ENCODE results near the gene KATNB1. TPM values are rescaled to one million over a fixed set of nuclear protein-coding genes. Genes with fewer than 3 reads are reported as not detected.

The KATNB1 gene, protein sequence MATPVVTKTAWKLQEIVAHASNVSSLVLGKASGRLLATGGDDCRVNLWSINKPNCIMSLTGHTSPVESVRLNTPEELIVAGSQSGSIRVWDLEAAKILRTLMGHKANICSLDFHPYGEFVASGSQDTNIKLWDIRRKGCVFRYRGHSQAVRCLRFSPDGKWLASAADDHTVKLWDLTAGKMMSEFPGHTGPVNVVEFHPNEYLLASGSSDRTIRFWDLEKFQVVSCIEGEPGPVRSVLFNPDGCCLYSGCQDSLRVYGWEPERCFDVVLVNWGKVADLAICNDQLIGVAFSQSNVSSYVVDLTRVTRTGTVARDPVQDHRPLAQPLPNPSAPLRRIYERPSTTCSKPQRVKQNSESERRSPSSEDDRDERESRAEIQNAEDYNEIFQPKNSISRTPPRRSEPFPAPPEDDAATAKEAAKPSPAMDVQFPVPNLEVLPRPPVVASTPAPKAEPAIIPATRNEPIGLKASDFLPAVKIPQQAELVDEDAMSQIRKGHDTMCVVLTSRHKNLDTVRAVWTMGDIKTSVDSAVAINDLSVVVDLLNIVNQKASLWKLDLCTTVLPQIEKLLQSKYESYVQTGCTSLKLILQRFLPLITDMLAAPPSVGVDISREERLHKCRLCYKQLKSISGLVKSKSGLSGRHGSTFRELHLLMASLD
- 10 to 100 TPM; 19.3 to 26.8 (median 23.3) TPM for polyA plus RNA-seq (ENCODE audit: insufficient read length in 4 of 4)

DNA sequence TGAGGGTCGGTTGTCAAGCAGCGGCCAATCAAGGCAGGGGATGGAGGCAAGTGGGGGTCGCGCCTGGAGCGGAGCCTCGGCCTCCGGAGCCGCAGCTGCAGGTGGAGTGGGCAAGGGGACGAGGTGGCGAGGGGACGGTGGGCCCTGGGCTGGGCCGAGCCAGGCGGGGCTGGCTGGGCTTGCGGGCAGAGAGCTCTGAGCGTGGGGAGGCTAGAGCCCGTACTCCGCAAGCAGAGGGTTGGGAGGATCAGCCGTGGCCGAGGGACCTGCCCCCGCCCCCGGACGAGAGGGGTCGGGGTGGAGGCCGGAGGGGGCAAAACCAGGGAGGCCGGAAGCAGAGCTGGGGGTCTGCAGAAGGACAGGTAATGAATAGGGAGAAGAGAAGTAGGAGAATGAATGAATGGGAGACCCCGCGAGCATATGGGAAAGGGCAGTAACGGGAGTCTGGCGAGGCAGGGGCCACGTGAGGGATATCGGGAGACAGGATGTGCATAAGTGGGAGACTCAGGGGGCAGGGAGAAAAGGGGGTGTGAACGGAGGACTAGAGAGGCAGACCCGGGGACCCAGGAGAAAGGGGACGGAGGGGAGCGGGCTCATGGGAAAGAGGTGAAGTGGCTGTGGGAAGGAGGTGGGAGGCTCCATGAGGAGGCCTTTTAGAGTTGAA, at the start of gene KATNB1:
Gene KATNB1, plus strand, starts transcription at position 16 of the 664 bp plus-strand sequence. CDS start 1,474 bp downstream, outside the sequence.
- DNase-seq (ENCODE audit: low read depth in 4 of 4, low spot score in 2 of 4) = no peak

DNA sequence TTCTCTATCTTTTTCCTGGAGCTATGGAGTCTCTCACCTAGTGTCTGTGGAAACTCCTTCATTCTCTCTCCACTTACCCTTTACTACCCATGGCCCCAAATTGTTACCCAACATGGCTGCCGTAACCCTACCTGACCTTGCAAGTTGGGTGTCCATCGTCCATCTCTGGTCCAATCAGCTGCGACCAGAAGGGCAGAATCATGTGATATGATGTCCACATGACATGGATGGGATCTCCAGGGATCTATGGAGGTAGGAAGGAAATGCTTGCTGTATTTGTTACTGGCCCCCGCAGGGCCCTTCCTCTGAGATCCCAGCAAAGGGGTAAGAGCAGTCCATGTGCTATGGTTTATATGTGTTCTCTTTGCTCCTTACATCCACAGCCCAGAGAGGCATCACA, 49.0 kb upstream of the KATNB1 start:
- no peak for DNase-seq (ENCODE audit: low read depth in 4 of 4, low spot score in 2 of 4)

DNA sequence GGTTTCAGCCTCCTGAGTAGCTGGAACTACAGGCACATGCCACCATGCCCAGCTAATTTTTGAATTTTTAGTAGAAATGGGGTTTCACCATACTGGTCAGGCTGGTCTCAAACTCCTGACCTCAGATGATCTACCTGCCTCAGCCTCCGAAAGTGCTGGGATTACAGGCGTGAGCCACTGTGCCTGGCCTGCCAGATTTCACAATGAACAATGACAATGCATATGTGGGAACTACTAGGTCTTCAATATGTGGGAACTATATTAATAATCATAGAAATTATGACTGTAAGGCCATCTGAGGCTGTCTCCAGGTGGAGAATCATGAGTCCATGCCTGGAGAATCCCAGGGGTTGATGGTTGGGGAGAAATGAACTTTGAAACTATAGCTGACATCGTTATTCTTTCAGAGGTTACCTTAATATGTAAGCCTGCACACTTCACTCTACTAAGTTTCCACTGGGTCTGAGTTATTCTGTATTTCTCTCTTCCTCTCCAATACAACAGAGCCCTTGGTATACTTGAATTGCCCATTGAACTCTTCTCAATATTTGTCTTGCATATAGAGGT, 48.1 kb upstream of the KATNB1 start:
- DNase-seq (ENCODE audit: low read depth in 4 of 4, low spot score in 2 of 4) = no peak

DNA sequence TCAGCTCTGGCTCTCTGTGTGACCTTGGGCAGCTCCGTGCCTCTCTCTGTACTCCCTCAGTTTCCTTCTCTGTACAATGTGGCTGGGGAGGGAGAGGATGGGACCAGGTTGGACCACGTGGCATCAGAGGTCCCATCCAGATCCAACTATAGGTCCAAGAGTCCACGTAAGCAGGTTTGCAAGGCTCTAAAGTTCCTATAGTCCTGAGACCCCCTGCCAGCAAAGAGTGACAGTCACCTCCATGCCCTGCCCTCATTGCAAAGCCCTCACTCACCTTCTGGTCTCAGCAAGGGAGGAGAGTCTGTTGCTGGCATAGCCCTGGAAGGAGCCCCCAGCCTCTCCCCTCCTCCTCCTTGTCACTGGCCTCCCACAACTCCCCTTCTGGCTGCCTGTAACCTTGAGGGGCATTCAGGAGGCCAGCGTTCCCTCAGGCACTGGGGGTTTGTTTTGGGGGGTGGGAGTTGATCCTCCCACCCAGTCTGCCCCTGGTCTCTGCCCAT, 47.0 kb upstream of the KATNB1 start:
- no peak for DNase-seq (ENCODE audit: low read depth in 4 of 4, low spot score in 2 of 4)

DNA sequence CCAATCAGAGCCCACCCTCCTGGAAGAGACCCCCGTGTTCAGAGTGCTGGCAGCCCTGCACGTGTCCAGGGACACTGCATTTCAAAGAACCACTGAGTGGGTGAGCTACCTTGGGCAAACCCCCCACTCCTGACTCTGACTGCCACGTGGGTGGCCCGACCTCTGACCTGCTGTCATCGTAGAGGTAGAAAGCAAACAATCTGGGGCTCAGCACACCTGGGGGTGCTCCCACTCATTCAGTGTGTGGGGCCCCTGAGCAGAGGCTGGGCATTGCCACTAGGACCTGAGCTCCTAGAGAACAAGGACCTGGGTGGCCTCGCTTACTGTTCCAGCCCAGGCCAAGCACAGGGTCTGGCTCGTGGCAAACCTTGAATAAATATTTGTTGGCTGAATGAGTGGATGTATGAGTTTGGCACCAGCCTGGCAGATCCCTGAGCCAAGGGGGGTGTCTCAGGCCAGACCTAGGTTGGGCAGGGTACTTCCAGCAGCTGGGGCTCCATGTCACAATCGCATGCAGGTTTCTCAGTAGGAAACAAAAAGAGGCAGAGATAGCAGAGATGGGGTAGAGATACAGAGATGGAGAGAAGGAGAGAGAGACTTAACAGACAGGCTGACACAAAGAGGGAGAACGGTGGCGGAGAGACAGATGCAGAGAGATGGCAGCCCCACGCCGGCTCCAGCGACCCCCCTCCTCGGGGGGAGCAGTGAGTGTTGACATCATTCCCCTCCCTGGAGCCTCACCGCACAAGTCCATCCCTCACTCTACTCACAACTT, 46.4 kb upstream of the KATNB1 start:
- DNase-seq (ENCODE audit: low read depth in 4 of 4, low spot score in 2 of 4) = no peak

DNA sequence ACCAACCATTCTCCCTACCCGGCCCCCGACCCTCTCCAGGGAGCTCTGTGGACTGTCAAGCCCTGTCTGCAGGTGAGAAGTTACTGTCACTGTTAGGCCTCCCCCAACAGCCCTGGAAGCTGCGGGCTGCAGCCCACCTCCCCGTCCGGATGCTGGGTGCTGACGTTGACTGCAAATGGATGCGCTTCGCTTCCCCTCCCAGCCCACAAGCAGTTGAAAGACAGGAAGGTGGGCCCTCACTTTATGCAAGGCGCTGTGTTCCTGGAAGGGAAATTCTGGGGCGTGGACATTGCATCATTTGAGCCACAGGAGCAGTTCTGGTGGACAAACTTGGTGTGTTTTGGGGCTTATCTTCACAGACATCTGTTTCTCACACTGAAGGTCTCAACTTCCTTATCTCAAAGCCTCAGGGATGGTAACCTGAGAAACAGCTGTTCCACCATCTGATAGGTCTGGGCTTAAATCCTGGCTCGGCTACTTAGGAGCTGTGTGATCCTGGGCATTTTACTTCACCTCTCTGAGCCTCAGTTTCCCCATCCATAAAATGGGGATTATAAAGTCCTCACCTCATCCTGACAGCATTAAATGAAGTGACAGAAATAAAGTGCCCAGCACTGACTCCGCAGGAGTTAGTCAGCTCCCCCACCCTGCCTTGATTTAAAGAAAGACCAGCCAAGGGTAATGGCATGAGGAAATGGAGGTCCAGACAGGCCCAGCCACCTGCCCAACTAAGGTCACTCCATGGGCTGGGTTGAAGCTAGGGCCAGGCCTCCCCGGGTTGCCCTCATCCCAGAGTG, 45.6 kb upstream of the KATNB1 start:
- no peak for DNase-seq (ENCODE audit: low read depth in 4 of 4, low spot score in 2 of 4)

DNA sequence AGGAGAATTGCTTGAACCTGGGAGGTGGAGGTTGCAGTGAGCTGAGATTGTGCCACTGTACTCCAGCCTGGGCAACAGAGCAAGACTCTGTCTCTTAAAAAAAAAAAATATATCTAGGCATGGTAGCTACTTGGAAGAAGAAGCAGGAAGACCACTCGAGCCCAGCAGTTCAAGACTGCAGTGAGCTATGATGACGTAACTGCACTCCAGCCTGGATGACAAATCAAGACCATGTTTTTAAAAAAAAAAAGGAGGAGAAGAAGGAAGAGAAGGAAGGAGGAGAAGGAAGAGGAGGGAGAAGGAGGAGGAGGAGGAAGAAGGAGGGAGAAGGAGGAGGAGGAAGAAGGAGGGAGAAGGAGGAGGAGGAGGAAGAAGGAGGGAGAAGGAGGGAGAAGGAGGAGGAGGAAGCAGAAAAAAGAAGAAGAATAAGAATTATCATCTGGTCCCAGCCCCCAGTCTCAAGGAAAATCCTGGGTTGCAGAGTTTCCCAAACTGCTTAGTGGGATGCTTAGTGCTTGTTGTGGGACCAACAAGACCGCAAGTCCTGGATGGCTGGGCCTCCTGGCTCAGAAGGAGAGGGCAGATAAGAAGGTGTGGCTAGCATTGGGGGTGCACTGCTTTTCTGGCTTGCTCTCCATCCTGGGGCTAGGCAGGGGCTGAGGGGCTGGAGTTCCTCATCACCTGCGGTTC, 44.6 kb upstream of the KATNB1 start:
- DNase-seq (ENCODE audit: low read depth in 4 of 4, low spot score in 2 of 4) = no peak

DNA sequence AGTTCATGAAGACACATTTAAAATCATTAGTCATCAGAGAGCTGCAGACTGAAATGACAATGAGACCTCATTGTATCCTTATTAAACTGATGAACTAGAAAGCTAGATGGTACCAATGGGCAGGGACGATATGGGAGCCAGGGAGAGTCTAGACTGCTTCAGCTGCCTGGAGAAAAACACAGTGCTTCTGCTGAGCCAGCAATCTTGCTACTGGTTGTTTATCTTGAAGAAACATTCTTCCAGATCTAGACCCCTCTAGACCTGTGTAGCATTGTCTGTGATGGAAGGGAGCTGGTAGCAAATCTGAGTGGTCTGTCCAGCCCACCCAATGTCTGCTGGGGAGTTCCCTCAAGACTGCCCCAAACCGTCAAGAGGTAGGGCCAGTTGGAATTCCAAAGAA, 42.9 kb upstream of the KATNB1 start:
- DNase-seq (ENCODE audit: low read depth in 4 of 4, low spot score in 2 of 4) = no peak

DNA sequence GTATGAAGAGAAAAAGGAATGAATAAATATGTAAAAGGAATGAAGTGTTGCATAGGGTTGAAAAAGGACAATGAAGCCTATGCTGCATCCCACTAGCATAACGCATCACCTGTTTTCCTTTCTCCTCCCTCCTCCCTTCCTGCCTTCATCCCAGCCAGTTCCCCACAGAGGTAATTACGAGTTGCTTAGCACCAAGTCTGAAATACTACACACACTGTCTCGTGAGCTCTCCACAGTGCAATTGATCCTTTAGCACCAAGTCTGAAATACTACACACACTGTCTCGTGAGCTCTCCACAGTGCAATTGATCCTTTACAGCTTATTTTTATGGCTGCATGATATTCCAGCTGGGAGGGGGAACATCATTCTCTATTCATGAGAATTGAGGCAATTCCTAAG, 42.0 kb upstream of the KATNB1 start:
- no peak for DNase-seq (ENCODE audit: low read depth in 4 of 4, low spot score in 2 of 4)

DNA sequence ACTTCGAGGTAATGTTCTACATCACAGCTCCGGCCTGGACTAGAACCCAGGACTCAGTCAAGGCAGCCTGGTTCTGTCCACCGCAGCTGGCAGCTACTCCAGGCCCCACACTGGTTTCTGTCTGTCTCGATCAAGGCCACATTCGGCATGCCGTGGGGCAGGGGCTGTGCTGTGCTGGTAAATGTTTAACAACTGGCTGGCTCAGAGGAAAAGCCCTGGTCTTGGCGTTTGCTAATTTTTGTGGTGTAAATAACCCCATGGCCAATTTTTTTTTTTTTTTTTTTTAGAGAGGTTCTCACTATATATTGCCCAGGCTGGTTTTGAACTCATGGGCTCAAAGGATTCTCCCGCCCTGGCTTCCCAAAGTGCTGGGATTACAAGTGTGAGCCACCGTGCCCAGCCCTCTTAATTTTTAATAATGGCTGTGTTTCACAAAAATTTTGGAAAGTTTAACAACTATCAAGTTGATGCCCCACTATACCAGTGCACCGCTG, 41.3 kb upstream of the KATNB1 start:
- no peak for DNase-seq (ENCODE audit: low read depth in 4 of 4, low spot score in 2 of 4)

DNA sequence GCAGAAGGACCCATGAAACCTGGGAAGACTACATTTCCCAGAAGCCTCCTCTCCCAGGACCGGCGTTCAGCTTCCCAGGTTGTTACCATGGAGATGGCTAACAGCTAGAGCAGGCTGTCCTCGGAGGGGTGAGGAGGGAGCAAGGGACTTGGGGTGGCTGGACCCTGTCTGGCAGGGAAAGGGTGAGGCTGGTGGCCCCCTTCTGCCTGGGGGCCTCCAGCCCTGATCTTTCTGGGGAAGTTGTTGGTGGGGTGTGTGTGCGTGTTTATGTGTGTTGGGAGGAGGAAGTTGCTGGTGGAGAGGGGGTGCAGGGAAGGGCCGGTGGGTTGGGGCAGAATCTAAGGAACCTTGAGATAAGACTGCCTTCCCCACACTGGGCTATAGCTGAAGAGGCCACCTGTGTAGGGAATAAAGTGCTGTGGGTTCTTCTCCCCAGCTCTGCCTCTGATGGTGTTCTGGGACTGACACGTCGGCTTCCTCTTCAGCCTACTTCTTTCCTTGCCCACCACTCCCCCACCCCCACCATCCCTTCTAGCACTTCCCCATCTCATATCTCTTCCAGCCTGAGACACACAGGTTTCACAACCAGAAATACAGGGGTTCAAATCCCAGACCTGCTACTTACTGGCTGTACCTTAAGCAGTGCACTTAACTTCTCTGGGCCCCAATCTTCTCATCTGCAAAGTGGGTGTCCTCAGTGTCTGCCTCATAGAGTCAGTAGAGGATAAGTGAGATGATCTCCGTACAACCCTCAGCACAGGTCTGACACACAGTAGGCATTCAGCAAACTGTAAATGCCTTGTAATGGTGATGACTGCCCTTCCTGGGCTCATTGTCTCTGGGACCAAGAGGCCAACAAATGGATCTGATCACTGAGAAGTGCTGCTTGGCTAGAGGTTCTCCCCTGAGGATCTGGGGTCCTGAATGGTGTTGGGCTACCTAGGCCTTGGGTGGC, 40.6 kb upstream of the KATNB1 start, which contains the start of gene DRC7:
Gene DRC7, plus strand, starts transcription at position 82 of the 955 bp plus-strand sequence. CDS start 3,144 bp downstream, outside the sequence.
- peak in 2 of 4 donors; percentile 45 to 62 for DNase-seq (ENCODE audit: low read depth in 4 of 4, low spot score in 2 of 4)

DNA sequence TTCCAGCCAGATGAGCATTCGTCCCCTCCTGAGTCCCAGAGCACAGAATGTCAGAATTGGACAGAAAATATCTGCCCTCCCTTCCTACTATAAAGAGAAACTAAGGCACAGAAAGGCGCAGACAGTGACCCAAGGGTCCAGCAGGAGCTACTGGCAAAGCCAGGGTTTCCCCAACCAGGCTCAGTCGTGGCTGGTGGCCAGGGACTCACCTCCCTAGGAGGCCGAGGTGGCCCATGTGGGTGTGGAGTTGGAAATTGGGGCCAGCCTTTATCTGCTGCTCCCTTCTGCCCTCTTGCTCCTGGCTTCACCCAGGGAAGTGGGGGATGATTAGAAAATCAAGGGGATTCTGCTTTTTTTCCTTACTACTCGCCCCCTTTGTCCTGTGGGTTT, 39.9 kb upstream of the KATNB1 start:
- DNase-seq (ENCODE audit: low read depth in 4 of 4, low spot score in 2 of 4) = no peak

DNA sequence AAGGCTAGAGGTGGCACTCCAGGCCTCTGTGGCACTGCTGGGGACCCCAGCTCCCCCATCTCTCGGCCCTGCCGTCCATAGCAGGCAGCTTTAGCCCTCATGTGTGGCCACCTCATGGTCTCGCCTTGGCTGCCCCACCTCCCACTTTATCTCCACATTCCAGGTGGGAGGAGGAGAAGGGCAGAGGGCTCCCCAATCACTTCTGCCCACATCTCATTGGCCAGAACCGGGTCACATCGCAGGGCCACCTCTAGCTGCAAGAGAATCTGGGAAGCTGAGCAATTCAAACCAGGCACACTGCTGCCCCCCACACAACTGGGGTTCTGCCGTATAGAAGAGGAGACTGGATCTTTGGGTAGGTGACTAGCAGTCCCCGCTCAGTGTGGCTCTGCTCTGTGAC, 39.3 kb upstream of the KATNB1 start:
- no peak for DNase-seq (ENCODE audit: low read depth in 4 of 4, low spot score in 2 of 4)

DNA sequence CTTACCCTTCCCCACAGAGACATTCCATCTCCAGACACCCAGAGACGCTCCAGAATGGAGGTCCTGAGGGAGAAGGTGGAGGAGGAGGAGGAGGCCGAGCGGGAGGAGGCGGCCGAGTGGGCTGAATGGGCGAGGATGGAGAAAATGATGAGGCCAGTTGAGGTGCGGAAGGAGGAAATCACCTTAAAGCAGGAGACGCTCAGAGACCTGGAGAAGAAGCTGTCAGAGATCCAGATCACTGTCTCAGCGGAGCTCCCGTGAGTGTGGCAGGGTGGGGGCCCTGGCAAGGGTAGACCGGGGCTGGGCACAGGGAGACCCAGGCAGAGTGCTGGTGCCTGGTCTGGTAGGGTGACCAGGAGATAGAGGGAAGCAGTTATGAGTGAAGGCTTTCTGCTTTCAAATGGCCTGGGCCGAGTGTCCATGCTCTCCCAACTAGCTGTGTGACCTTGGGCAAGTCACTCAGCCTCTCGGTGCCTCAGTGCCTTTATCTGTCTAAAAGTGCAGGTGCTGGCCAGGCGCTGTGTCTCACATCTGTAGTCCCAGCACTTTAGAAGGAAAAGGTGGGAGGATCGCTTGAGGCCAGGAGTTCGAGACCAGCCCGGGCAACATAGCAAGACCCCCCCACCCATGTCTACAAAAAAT, 37.6 kb upstream of the KATNB1 start:
- DNase-seq (ENCODE audit: low read depth in 4 of 4, low spot score in 2 of 4) = no peak

DNA sequence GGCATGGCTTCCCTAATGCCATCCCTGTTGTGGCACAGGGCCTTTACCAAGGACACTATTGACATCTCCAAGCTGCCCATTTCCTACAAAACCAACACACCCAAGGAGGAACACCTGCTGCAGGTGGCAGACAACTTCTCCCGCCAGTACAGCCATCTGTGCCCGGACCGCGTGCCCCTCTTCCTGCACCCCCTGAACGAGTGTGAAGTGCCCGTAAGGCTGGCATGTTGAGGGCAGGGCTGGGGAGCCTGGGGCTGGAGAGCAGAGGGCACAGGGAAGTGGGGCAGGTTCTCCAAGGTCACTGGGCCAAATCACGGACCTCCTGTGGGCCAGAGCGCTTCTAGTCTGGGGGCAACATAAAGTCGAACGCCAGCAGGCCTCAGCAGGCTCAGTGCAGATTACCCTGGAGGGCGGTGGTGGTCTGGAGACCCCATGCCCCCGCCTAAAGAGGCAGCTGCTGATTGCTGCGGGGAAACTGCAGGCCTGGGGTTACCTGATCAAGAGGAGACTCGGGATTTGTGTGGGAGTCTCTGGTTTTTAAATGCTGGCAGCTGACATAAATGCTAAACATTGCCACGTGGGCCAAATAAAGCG, 36.7 kb upstream of the KATNB1 start:
- DNase-seq (ENCODE audit: low read depth in 4 of 4, low spot score in 2 of 4) = no peak

DNA sequence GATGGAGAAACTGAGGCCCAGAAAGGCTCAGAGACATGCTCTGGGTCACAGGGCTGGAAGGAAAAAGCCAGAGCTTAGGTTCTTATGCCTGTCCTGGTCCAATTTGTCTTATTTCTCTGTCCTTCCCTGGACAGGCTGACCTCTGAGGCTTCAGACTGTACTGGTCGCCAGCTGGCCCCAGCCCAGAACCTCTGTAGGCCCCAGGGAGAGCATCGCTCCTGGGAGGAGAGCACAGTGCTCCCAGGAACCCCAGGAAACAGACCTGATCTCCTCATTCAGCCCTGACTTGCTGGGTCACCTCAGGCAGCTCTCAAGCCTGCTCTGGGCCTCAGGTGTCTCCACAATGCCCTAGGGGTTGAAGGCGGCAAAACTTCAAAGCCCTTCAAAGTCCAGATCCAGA, 36.1 kb upstream of the KATNB1 start:
- DNase-seq (ENCODE audit: low read depth in 4 of 4, low spot score in 2 of 4) = no peak

DNA sequence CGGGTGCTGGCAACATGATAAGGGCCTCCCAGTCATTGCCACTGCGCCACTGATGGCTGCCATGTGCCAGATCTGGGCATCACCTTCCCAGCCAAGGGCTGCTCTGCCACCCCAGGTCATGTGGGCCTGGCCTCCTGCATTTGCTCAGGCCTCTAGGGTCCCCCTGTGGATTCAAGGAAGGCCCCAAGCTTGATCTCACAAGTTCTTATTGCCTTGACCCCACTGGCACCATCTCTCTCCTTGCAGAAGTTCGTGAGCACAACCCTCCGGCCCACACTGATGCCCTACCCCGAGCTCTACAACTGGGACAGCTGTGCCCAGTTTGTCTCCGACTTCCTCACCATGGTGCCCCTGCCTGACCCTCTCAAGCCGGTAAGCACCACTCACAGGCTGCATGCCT, 35.7 kb upstream of the KATNB1 start:
- DNase-seq (ENCODE audit: low read depth in 4 of 4, low spot score in 2 of 4) = no peak

Data from left renal cortex interstitium (tissue), 4 donors.